CMK (cell line): Measurements from ENCODE around the gene OSBP.

ENCODE experiments used
- DNase-seq: peaks from one replicate; pipeline ENCODE4 v3.0.0-alpha.2; 2010; ENCODE audit warnings: low read depth

Gene OSBP

GRCh38 chr11:59602432-59602831, 13.1 kb downstream of the OSBP start:
- DNase-seq = no peak

- no peak for DNase-seq
These were observed 13.8 kb downstream of the OSBP start for GRCh38 chr11:59601788-59602187.

GRCh38 chr11:59600636-59601035, 14.9 kb downstream of the OSBP start:
- no peak for DNase-seq

- DNase-seq = no peak
These were observed 15.3 kb downstream of the OSBP start for GRCh38 chr11:59600234-59600633.

GRCh38 chr11:59598961-59599360, 16.6 kb downstream of the OSBP start:
- no peak for DNase-seq

- DNase-seq = no peak
These were observed 31.3 kb downstream of the OSBP start for GRCh38 chr11:59584294-59584693.

GRCh38 chr11:59582006-59582405, 33.6 kb downstream of the OSBP start:
- DNase-seq = no peak

- no peak for DNase-seq
These were observed 37.2 kb downstream of the OSBP start for GRCh38 chr11:59578369-59578768.

GRCh38 chr11:59575505-59575904, 40.1 kb downstream of the OSBP start:
- no peak for DNase-seq

GRCh38 chr11:59574932-59575502, 40.6 kb downstream of the OSBP start:
- no peak for DNase-seq

- no peak for DNase-seq
These were observed 41.1 kb downstream of the OSBP start for GRCh38 chr11:59574467-59574866.

GRCh38 chr11:59573216-59573615, 42.4 kb downstream of the OSBP start:
- no peak for DNase-seq

- no peak for DNase-seq
These were observed 43.5 kb downstream of the OSBP start for GRCh38 chr11:59572091-59572490.

- DNase-seq = no peak
These were observed 53.3 kb downstream of the OSBP start for GRCh38 chr11:59562292-59562691.

- DNase-seq = no peak
These were observed 54.7 kb downstream of the OSBP start for GRCh38 chr11:59560702-59561473.

GRCh38 chr11:59560290-59560701, 55.3 kb downstream of the OSBP start:
- no peak for DNase-seq

GRCh38 chr11:59559886-59560285, 55.7 kb downstream of the OSBP start:
- no peak for DNase-seq

GRCh38 chr11:59558270-59558643, 57.3 kb downstream of the OSBP start:
- DNase-seq = no peak

GRCh38 chr11:59556917-59557348, 58.6 kb downstream of the OSBP start:
- DNase-seq = no peak

GRCh38 chr11:59556115-59556916, 59.3 kb downstream of the OSBP start:
- no peak for DNase-seq

- no peak for DNase-seq
These were observed 59.9 kb downstream of the OSBP start for GRCh38 chr11:59555601-59556114.

- no peak for DNase-seq
These were observed 62.3 kb downstream of the OSBP start for GRCh38 chr11:59553323-59553722.

GRCh38 chr11:59552844-59553243, 62.7 kb downstream of the OSBP start:
- no peak for DNase-seq
